Activated CD8-positive, alpha-beta memory T cell treated with anti-CD3 and anti-CD28 coated beads, Interleukin-2, amount 10 ng/mL, durations not matched to agents 7 days and 5 days (primary cell): ENCODE measurements around the gene NRDE2. TPM values are rescaled to one million over a fixed set of nuclear protein-coding genes. Genes with fewer than 3 reads are reported as not detected.
"Not testable (repeated sequence)": the region's sequence is repeated elsewhere in the genome, so short reads cannot be mapped to it uniquely, and the experiment has no call there.

ENCODE experiments used
- ATAC-seq: fragments of 150-1000 bp; cut with Tn5 transposase; one replicate; pipeline ENCODE4 v1.10.0; 2021; ENCODE audit warnings: moderate library complexity
- CTCF ChIA-PET: fragments of 350-600 bp; sonication (Branson Sonifier 250); formaldehyde crosslinking; loops from one replicate; lab custom pipeline; 2021; ENCODE audit warnings: antibody characterized with exemption; lab: Charles Lee
- DNase-seq: peaks from one replicate; pipeline ENCODE4 v3.0.0-alpha.2; 2020
- H3K27ac Mint-ChIP-seq: one replicate; pipeline ENCODE4 v1.8.0; 2021; ENCODE audit warnings: mild to moderate bottlenecking, mixed read lengths
- H3K27me3 Mint-ChIP-seq: one replicate; pipeline ENCODE4 v1.8.0; 2021; ENCODE audit warnings: mixed read lengths
- H3K36me3 Mint-ChIP-seq: one replicate; pipeline ENCODE4 v1.8.0; 2021; ENCODE audit warnings: mild to moderate bottlenecking, mixed read lengths
- H3K4me1 Mint-ChIP-seq: one replicate; pipeline ENCODE4 v1.8.0; 2021; ENCODE audit warnings: mixed read lengths
- H3K4me3 Mint-ChIP-seq: one replicate; pipeline ENCODE4 v1.8.0; 2021; ENCODE audit warnings: mild to moderate bottlenecking, moderate library complexity, mixed read lengths
- H3K9me3 Mint-ChIP-seq: one replicate; pipeline ENCODE4 v1.8.0; 2022; ENCODE audit warnings: low read depth, mixed read lengths
- total RNA-seq, 2 experiments: library from RNA; stranded (reverse); gene quantifications; one replicate each; pipeline ENCODE4 v1.2.3, GENCODE V29; 2021

Gene NRDE2
- total RNA-seq, 2 experiments from 2014 or later, result 30.3 TPM

GRCh38 chr14:90268420-90268819 lies 63.3 kb downstream of the NRDE2 start:
- Mint-ChIP-seq H3K4me1 (peaks cover 13% of the 10 kb centered on the region), H3K27ac (no peak overlapping the region), H3K9me3 (no peaks in the 10 kb centered on the region), H3K27me3 (no peaks in the 10 kb centered on the region), H3K36me3 (peaks cover 56% of the 10 kb centered on the region), H3K4me3 (no peak overlapping the region)
- CTCF ChIA-PET, result interaction anchor here (0.5 kb wide), 1 partner anchor 19 kb away, joined by 3 read pairs; no protein-coding TSS in a partner anchor
- DNase-seq, result no peak
- no peak for ATAC-seq

GRCh38 chr14:90266441-90267154 lies 65.1 kb downstream of the NRDE2 start:
- Mint-ChIP-seq H3K36me3 (peaks cover 55% of the 10 kb centered on the region), H3K9me3 (no peaks in the 10 kb centered on the region), H3K4me3 (no peak overlapping the region), H3K4me1 (peaks cover 18% of the 10 kb centered on the region), H3K27me3 (no peaks in the 10 kb centered on the region), H3K27ac (no peak overlapping the region)
- ATAC-seq (no peak), DNase-seq (no peak)
- CTCF ChIA-PET, result interaction anchor here (0.9 kb wide), 1 partner anchor 1254 kb away, joined by 3 read pairs; no protein-coding TSS in a partner anchor

GRCh38 chr14:90263748-90264449 lies 67.8 kb downstream of the NRDE2 start:
- H3K4me1 Mint-ChIP-seq, result peaks cover 23% of the 10 kb centered on the region

GRCh38 chr14:90256354-90257131 lies 75.2 kb downstream of the NRDE2 start, which contains the start of gene PSMC1:
TSS of gene PSMC1 (plus strand) at chr14:90256553. CDS start at chr14:90256598, 45 bp downstream.
- H3K27me3 Mint-ChIP-seq, result peaks cover 16% of the 10 kb centered on the region
- peak; percentile 97 for ATAC-seq

More at GRCh38 chr14:90263748-90264449, 67.8 kb downstream of the NRDE2 start:
- ATAC-seq (peak; percentile 74), DNase-seq (peak; percentile 59)
- Mint-ChIP-seq H3K9me3 (no peaks in the 10 kb centered on the region), H3K36me3 (peaks cover 53% of the 10 kb centered on the region), H3K27me3 (no peaks in the 10 kb centered on the region), H3K4me3 (peak overlapping the region; percentile 8), H3K27ac (peak overlapping the region; percentile 79)
- CTCF ChIA-PET, result interaction anchor here (1.3 kb wide), 1 partner anchor 12 kb away, joined by 3 read pairs; no protein-coding TSS in a partner anchor

GRCh38 chr14:90255871-90256270 lies 75.9 kb downstream of the NRDE2 start:
- Mint-ChIP-seq H3K9me3 (no peaks in the 10 kb centered on the region), H3K36me3 (peaks cover 30% of the 10 kb centered on the region), H3K4me1 (peaks cover 28% of the 10 kb centered on the region), H3K27me3 (peaks cover 16% of the 10 kb centered on the region), H3K4me3 (peak overlapping the region; percentile 50), H3K27ac (peak overlapping the region; percentile 4)
- CTCF ChIA-PET, result interaction anchor here (0.7 to 2.8 kb wide), 3 partner anchors 21 to 502 kb away, joined by 3 to 16 read pairs (median 3); no protein-coding TSS in a partner anchor
- ATAC-seq (no peak), DNase-seq (no peak)

More at GRCh38 chr14:90256354-90257131, 75.2 kb downstream of the NRDE2 start, which contains the start of gene PSMC1:
- H3K36me3 Mint-ChIP-seq, result peaks cover 36% of the 10 kb centered on the region
- peaks cover 30% of the 10 kb centered on the region for H3K4me1 Mint-ChIP-seq
- CTCF ChIA-PET, result interaction anchor here (0.7 to 2.8 kb wide), 3 partner anchors 21 to 502 kb away, joined by 3 to 16 read pairs (median 3); no protein-coding TSS in a partner anchor
- H3K9me3 Mint-ChIP-seq, result no peaks in the 10 kb centered on the region
- peak; percentile 94 for DNase-seq
- peak within 1 kb of the TSS; percentile 97 for H3K27ac Mint-ChIP-seq
- peak within 1 kb of the TSS; percentile 96 for H3K4me3 Mint-ChIP-seq

- DNase-seq (no peak), ATAC-seq (no peak)
- Mint-ChIP-seq H3K4me3 (no peak overlapping the region), H3K4me1 (peaks cover 25% of the 10 kb centered on the region), H3K36me3 (peaks cover 19% of the 10 kb centered on the region), H3K27ac (no peak overlapping the region), H3K9me3 (no peaks in the 10 kb centered on the region), H3K27me3 (peaks cover 18% of the 10 kb centered on the region)
- CTCF ChIA-PET, result interaction anchor here (0.9 to 1.2 kb wide), 2 partner anchors 18 to 280 kb away, joined by 3 to 4 read pairs; no protein-coding TSS in a partner anchor
Measured at GRCh38 chr14:90253826-90254225, 77.9 kb downstream of the NRDE2 start.

- Mint-ChIP-seq H3K4me1 (no peaks in the 10 kb centered on the region), H3K9me3 (peaks cover 1% of the 10 kb centered on the region), H3K4me3 (no peak overlapping the region), H3K27ac (no peak overlapping the region), H3K27me3 (peaks cover 15% of the 10 kb centered on the region), H3K36me3 (no peaks in the 10 kb centered on the region)
- CTCF ChIA-PET, result interaction anchor here (1.0 kb wide), 1 partner anchor 13 kb away, joined by 5 read pairs; no protein-coding TSS in a partner anchor
- DNase-seq (no peak), ATAC-seq (no peak)
Measured at GRCh38 chr14:90248594-90248993, 83.1 kb downstream of the NRDE2 start.

- H3K4me1 Mint-ChIP-seq, H3K36me3 Mint-ChIP-seq, DNase-seq, H3K27ac Mint-ChIP-seq, ATAC-seq, H3K9me3 Mint-ChIP-seq, CTCF ChIA-PET, H3K4me3 Mint-ChIP-seq: not testable (repeated sequence)
- peaks cover 11% of the 10 kb centered on the region for H3K27me3 Mint-ChIP-seq
Measured at GRCh38 chr14:90247441-90247840, 84.3 kb downstream of the NRDE2 start.

- no peaks in the 10 kb centered on the region for H3K4me1 Mint-ChIP-seq
- H3K4me3 Mint-ChIP-seq, result no peak overlapping the region
- ATAC-seq, result no peak
- H3K9me3 Mint-ChIP-seq, result peaks cover 6% of the 10 kb centered on the region
- no peaks in the 10 kb centered on the region for H3K36me3 Mint-ChIP-seq
- no peak for DNase-seq
- H3K27me3 Mint-ChIP-seq, result peaks cover 7% of the 10 kb centered on the region
- CTCF ChIA-PET, result no interaction called here
- H3K27ac Mint-ChIP-seq, result no peak overlapping the region
Measured at GRCh38 chr14:90246936-90247335, 84.8 kb downstream of the NRDE2 start.

- Mint-ChIP-seq H3K9me3 (peaks cover 19% of the 10 kb centered on the region), H3K4me3 (no peak overlapping the region), H3K4me1 (no peaks in the 10 kb centered on the region), H3K27me3 (peaks cover 5% of the 10 kb centered on the region), H3K27ac (no peak overlapping the region), H3K36me3 (peaks cover 3% of the 10 kb centered on the region)
- CTCF ChIA-PET, result no interaction called here
- ATAC-seq (no peak), DNase-seq (no peak)
Measured at GRCh38 chr14:90242444-90242843, 89.3 kb downstream of the NRDE2 start.

- no peak for DNase-seq
- Mint-ChIP-seq H3K4me3 (no peak overlapping the region), H3K27me3 (peaks cover 9% of the 10 kb centered on the region), H3K4me1 (peaks cover 2% of the 10 kb centered on the region), H3K9me3 (peaks cover 19% of the 10 kb centered on the region), H3K27ac (no peak overlapping the region), H3K36me3 (peaks cover 3% of the 10 kb centered on the region)
- CTCF ChIA-PET, result interaction anchor here (6.4 kb wide), 1 partner anchor 301 kb away, joined by 53 read pairs; no protein-coding TSS in a partner anchor
- no peak for ATAC-seq
Measured at GRCh38 chr14:90239139-90239538, 92.6 kb downstream of the NRDE2 start.

GRCh38 chr14:90235179-90235976 lies 96.4 kb downstream of the NRDE2 start:
- peak; percentile 69 for ATAC-seq
- Mint-ChIP-seq H3K4me1 (peaks cover 2% of the 10 kb centered on the region), H3K4me3 (no peak overlapping the region), H3K9me3 (peaks cover 7% of the 10 kb centered on the region), H3K36me3 (peaks cover 3% of the 10 kb centered on the region), H3K27me3 (peaks cover 8% of the 10 kb centered on the region), H3K27ac (no peak overlapping the region)
- CTCF ChIA-PET, result interaction anchor here (0.6 to 6.4 kb wide), 23 partner anchors 8 to 1058 kb away, joined by 3 to 53 read pairs (median 4); partner anchors contain the start of genes EFCAB11, PSMC1 and TDP1
- DNase-seq, result peak; percentile 75
